ENCODE results near the gene IL2. TPM values are rescaled to one million over a fixed set of nuclear protein-coding genes. Genes with fewer than 3 reads are reported as not detected.

IL2 gene
- total RNA-seq (ENCODE audit: insufficient read depth, low replicate concordance): not detected

DNA sequence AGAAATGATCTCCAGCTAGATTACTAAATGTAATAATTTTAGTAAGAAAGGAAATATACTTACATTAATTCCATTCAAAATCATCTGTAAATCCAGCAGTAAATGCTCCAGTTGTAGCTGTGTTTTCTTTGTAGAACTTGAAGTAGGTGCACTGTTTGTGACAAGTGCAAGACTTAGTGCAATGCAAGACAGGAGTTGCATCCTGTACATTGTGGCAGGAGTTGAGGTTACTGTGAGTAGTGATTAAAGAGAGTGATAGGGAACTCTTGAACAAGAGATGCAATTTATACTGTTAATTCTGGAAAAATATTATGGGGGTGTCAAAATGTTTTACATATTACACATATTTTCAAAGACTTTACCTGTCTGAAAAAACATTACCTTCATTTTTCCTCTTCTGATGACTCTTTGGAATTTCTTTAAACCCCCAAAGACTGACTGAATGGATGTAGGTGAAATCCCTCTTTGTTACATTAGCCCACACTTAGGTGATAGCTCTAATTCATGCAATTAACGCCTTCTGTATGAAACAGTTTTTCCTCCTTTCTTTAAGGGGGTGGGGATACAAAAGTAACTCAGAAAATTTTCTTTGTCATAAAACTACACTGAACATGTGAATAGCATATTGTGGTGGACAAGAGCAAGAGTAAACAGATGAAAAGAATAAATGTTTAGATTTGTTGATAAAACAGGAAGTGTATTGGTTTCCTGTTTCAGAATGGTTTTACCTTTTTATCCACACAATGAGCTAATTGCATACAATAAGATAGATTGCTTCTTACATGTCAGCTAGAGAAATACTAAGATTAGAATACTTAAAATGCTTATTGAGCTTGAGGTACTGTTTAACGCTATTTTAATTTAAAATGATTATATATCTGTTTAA is at the start of gene IL2:
IL2 (minus strand) TSS at position 495 of the 886 bp plus-strand sequence; CDS start at position 210, 285 bp downstream.
- no peak for DNase-seq (ENCODE audit: low spot score)

DNA sequence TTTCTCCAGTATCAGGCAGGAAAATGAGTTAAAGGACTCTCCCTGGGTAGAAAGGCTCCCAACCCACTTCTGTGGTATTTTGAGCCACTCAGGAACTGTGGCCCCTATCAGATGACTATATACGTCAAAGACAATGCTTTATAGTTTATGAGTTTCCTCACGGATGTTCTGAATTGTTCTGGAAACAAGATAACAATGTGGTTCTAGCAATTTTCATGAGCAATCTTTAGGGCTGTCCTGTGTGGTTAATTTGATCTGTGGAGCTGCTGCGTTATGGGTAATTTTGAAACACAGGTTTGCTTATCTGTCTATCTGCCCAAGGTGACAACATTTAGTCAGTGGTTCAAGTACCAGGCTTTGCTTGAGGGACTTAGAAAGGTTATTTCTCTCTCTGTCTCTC is 46.7 kb upstream of the IL2 start:
- DNase-seq (ENCODE audit: low spot score): no peak

DNA sequence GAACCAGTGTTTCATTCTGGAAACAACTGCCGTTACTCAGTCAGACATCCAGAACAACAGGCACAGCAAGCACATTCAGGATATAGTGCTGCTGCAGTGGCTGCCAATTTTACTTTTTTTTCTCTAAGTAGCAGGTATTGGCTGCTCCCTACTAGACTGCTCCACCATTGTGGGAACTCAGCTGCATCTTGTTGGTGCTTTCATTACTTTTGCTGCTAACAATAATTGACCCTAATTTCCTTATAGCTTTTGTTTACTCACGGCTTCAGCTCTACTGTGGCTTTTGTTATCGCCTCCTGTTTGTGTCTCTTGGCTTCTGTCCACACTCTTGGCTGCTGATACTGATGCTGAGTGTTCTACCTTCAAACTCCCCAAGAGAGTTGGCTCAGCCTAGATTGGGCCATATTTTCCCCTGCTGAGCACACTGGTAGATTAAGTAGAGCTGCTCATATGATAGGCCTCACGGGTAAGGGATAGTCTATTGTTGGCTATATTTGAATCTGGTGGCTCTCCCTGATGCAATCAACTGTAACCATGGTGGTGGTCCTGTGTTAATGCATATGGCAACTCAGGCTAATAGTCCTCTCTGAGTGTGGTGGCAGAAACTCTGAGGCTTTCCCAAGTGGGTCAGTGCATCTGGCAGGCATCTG is 44.5 kb upstream of the IL2 start:
- DNase-seq (ENCODE audit: low spot score): no peak

DNA sequence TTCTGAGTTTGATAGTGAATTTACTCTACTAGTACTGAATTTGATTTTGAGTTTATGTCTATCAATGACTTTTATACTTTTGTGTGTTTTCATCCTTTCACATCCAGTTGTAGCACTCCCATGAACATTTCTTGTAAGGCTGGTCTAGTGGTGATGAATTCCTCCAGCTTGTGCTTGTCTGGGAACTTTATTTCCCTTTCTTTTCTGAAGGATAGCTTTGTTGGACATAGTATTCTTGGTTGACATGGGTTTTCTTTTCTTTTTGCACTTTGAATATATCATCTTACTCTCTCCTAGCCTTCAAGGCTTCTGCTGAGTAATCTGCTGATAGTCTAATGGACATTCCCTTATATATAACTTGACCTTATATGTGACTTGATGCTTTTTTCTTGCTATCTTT is 32.5 kb upstream of the IL2 start:
- DNase-seq (ENCODE audit: low spot score): no peak

DNA sequence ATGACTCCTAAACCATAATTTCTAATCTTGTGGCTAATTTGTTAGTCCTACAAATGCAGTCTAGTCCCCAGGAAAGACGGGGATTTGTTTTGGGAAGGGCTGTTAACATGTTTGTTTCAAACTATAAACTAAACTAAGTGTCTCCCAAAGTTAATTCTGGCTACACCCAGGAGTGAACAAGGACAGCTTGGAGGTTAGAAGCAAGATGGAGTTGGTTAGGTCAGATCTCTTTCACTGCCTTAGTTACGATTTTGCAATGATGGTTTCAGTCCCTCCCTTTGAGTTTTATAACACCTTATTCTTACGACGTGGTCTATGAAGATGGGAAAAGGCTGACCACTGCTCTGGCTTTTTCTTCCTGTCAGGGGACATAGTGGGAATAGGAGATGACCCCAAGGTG is 27.0 kb upstream of the IL2 start:
- DNase-seq (ENCODE audit: low spot score): no peak

DNA sequence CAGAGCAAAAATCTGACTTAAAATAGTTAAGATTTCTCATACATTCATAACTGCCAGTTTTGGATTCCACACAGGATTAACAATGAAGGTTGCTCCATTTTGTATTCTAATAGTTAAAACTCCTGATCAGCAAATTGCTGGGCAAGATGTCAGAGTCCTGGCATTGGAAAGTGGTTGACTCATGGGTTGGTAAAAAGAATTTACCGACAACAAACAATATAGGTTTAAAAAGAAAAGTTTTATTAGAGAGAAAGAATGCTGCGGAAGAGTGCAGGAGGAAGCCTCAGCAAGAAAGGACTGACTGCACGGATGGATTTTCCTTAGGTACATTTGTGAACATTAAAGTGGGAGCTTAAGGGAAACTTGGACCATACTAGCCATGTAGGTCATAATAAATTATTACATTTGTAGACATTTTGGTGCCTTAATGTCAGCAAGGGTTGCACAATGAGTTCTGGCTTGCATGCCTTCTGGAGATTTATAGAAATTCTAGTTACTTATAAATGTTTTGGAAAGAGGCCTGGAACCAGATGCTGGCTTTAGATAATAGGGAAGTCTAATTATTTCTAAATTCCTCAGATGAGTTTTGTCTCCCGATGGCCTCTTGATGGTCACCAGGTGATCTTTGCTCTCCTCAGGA is 25.4 kb upstream of the IL2 start:
- DNase-seq (ENCODE audit: low spot score): peak; percentile 73

DNA sequence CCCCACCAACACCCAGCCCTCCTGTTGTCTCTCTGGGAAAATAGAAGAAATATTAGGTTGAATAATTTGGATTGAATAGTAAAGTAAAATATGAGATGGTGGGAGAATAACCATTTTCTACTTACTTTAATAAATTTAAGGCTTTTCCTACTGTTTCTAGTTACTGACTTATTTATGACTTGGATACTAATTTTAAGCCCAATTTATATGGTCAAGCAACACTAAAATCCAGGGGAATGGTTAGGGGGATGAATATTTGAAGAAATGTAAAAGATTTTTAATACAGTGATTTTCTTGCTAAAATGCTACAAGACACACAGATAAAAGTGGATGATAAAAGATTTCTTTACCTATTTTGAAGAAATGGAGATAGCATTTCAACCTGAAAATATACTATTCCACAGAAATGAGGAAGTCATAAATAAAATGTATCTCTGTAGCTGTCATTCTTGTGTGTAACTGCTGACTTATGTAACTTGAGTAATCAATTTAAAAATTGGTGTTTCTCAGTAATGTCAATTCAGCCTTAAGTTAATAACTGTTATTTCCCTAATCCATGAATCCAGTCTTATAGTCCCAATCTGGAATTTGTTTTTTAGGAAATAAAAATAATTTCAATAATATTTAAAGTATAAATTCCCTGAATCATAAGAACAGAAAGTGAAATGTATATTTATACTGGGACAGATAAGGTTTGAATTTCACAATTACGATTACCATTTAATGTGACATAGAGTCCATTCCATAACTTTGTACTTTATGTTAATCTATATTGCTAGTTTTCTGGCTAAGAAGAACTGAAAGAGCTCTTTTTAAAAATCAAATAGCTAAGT is 24.3 kb upstream of the IL2 start:
- DNase-seq (ENCODE audit: low spot score): no peak

DNA sequence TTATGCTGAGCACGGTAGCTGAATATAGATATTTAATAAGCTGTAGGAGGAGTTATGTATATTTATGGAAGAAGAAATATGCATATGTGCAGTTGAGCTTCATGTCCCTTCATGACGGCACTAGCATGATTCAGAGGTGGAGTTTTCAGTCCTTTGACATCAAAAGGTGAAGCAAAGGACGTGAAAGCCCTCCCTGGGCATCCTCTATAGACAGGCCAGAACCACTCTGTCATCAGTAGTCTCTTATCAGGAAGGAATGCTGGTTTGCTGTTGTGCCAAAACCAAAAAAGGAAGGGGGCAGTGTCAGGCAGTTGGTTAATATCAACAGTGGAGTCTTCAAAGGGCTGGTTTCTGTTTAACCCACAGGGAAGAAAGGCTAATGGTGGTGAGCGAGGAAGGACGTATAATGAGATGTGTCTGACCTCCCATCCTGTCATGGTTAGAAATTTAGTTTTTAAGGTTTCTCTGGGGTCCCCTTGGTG is 23.5 kb upstream of the IL2 start:
- DNase-seq (ENCODE audit: low spot score): peak; percentile 83

DNA sequence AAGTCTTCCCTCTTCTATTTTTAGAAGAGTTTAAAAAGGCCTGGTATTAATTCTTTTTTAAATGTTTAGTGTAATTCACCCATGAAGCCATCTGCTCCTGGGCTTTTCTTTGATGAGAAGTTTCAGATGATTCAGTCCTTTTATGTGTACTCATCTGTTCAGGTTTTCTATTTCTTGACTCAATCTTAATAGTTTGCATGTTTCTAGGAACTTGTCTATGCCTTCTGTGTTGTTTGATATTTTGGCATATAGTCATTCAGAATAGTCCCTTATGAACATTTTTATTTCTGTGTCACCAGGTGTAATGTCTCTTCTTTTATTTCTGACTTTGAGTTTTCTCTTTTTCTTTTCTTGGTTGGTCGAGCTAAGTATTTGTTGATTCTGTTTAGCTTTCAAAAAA is 20.2 kb upstream of the IL2 start:
- no peak for DNase-seq (ENCODE audit: low spot score)

DNA sequence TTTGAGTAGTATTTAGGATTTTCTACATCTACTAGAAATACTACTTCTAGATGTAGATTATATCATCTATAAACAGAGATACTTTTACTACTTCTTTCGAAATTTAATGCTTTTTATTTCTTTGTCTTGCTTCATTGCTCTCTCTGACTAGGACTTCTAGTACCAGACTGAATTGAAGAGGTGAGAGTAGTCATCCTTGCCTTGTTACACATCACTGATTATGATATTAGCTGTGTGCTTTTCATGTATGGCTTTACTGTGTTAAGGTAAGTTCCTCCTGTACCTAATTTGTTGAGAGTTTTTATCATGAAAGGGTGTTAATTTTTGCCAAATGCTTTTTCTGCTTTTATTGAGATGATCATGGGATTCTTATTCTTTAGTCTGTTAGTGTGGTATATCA is 19.6 kb upstream of the IL2 start:
- DNase-seq (ENCODE audit: low spot score): no peak

DNA sequence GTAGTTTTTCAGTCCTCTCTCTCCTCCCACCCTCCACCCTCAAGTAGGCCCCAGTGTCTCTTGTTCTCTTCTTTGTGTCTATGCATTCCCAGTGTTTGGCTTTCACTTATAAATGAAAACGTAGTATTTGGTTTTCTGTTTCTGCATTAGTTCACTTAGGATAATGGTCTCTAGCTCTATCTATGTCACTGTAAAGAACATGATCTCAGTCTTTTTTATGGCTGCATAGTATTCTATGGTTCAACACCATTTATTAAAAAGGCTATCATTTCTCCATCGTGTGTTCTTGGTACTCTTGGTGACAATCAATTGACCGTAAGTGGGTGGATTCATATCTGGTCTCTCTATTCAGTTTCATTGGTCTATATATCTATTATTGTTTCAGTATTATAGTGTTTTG is 18.7 kb upstream of the IL2 start:
- no peak for DNase-seq (ENCODE audit: low spot score)

DNA sequence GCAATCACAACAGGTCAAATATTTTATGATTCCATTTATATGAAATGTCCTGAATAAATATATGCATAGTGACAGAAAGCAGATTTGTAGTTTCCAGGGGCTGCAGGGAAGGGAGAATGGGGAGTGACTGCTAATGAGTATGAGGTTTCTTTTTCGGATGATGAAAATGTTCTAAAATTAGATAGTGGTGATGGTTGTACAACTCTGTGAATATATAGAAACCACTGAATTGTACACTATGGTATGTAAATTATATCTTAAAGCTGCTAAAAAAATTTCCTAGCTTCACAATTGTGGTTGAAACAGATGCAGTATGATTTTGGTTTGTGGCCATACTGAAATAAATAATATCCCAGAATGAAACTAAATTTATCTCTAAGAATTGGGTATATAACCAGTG is 12.9 kb upstream of the IL2 start:
- DNase-seq (ENCODE audit: low spot score): no peak

DNA sequence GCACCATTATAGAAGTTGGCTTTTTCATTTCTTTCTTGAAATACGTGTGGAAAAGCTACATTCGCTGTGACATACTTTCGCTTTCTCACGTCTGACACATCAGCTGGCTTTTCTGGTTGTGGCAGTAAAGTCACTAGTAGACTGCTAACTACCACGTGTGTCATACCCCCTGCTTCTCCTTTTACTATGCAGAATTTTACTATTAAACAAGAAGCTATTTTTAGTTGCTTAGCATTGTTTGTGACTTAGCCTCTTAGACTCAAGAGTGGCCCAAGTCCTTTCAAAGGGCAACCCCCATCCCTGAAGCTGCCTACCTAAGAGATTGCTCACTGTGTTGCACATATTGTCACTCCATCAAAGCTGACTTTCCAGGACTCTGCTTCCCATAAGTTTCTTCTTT is 2.1 kb upstream of the IL2 start:
- DNase-seq (ENCODE audit: low spot score): no peak

DNA sequence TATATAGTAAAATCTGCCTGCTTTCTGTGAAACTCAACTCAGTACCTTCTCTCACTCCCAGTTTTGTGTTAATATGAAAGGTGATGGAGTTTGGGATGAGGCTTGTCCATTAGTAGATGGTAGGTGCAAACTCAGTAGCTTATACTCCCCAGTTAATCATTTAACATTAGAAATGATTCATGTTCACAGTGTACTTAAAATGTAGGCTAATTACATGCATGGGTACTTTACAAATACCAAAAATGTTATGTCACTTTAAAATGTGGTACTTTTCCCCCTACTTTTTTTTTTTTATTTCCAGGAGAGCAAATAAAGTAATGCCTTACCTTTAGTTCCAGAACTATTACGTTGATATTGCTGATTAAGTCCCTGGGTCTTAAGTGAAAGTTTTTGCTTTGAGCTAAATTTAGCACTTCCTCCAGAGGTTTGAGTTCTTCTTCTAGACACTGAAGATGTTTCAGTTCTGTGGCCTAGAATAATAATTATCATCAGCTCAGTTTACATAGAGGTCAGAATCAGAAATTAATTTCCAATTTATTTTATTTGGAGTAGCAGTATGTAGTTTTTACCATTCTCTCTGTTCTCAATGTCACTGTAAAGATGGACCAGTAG is 3.0 kb downstream of the IL2 start:
- no peak for DNase-seq (ENCODE audit: low spot score)

DNA sequence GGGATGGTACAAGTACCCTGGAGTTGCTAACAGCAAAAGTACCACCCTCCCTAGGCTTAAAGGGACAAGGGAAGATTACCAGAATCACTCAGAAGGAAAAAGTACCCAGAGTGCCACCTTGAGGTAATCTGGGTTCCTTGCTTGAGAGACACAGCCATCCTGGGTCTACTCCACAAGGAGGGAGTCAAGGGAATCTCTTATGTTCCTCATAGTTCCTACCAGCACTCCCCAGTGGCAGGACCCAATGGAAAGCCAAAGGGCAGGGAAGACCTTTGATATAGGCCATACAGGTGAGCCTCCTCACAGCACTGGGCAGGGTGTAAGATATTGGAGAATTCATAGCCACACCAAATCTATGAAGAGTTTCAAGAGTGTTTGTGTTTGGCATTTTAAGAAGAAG is 5.7 kb downstream of the IL2 start:
- no peak for DNase-seq (ENCODE audit: low spot score)

DNA sequence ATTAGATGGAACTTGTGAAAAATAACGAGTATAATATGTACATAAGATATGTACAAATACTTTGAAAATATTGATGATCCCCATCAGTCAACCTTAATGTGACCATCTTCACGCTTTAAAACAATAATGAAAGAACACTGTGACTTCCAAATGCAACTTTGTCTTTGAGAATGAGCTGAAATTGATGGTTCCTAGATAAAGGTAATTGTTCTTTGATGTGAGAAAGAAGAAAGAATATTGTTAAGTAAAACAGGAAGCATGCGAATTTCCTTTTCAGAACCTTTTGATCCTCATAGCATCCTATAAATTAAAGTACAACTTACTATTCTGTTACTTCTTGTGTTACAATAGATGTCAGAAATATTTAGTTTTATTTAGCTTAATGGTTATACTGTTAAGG is 22.2 kb downstream of the IL2 start:
- no peak for DNase-seq (ENCODE audit: low spot score)

DNA sequence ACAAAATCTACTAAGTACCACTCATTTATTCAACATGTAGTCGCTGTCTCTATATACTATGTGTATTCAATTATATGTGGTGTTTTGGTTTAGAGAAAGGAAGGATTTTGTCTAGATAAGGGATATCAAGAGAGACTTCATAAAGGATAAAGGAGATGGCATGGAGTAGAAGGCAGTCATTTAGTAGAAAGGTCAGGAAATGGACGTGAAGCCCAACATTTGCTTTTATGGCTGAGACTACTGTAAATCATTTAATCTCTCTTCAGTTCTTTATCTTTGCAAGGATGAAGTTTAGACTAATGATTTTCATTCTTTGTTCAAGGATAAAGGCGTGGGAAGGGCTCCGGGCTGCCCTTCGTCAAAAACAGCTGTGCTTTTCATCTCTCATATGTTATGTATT is 25.2 kb downstream of the IL2 start:
- DNase-seq (ENCODE audit: low spot score): peak; percentile 91

DNA sequence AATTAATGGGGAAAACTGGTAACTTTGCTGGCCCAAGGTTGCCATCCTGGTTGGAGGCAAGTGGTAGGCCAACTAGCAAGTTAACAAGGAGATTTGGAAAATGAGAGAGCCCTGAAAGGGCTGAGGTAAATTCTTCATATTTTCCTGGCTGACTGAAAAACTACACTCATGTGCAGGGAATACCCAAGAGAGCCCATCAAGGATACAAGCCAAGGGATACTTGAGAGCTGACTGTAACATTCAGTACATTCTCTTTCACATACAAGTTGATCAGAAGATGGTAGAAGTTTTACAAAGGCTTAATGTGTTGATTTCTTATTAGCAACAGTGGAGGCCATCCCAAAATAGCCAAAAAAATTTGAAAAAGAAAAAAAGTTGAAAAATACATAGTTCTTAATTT is 33.3 kb downstream of the IL2 start:
- no peak for DNase-seq (ENCODE audit: low spot score)

DNA sequence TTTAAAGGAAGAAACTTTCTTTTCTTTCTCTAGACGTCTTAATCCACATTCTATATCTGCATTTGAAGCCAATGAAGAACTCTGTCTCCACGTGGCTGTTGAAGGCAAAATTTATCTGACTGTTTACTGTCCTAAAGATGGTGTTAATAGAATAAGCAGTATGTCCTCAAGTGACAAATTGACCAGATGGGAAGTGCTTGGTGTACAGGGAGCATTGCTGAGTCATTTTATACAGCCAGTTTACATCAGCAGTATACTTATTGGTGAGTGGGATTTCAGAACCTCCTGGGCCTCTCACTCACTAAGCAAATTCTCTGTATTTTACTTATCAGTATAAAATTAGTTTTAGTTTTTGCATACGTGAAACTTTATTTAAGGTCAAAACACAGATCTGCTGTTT is 44.0 kb downstream of the IL2 start:
- DNase-seq (ENCODE audit: low spot score): peak; percentile 50

DNA sequence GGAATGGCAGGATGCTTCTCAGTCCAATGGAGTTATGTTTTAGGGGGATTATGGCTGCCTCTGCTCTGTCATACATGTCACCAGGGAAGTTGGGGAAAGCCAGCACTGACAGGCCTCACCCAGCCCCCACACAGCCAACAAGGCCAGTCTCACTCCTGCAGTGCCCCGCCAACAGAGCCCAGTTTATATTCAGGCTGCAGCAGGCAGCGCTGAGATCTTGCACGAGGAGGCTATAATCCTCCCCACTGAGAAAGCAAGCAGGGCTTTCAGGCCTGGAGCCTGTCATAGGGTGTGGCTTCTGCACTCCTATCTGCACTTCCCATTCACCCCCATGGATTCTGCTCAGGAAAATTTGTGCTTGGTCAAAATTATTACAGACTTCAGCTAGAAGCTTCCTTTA is 52.7 kb downstream of the IL2 start:
- peak; percentile 62 for DNase-seq (ENCODE audit: low spot score)
